Measurements from ENCODE around the gene ITFG2. TPM values are rescaled to one million over a fixed set of nuclear protein-coding genes. Genes with fewer than 3 reads are reported as not detected.
"Not testable (repeated sequence)": the region's sequence is repeated elsewhere in the genome, so short reads cannot be mapped to it uniquely, and the experiment has no call there.

Gene ITFG2
- total RNA-seq, 4 donors from 2014 or later: 40.6 to 87.9 (median 64.7) TPM

GRCh38 chr12:2858334-2858733, 45.9 kb downstream of the ITFG2 start:
- H3K36me3 ChIP-seq: no peaks in the 10 kb centered on the region
- DNase-seq: no peak
- H3K9me3 ChIP-seq: no peaks in the 10 kb centered on the region
- H3K27ac ChIP-seq: no peak overlapping the region
- no peak for TF ChIP-seq CTCF (IDR thresholded peaks at IDR 0.05)
- no peak for TF ChIP-seq POLR2A (IDR thresholded peaks at IDR 0.05)
- no peak overlapping the region for H3K4me3 ChIP-seq (replicated peaks in 1 of 3)
- peaks cover 0 to 11% of the 10 kb centered on the region in 2 donors for H3K4me1 ChIP-seq
- no peaks in the 10 kb centered on the region for H3K27me3 ChIP-seq
- 71 to 80% methylated on average over 2 of the region's 2 CpGs for WGBS, 2 donors
- intact Hi-C loops (cut with DNase I): no loop called here

- Histone ChIP-seq H3K4me1 (peaks cover 0 to 8% of the 10 kb centered on the region in 2 donors), H3K4me3 (replicated peaks in 1 of 3) (no peak overlapping the region), H3K27ac (no peak overlapping the region), H3K27me3 (no peaks in the 10 kb centered on the region), H3K36me3 (no peaks in the 10 kb centered on the region), H3K9me3 (no peaks in the 10 kb centered on the region)
- no peak for DNase-seq
- TF ChIP-seq CTCF (IDR thresholded peaks at IDR 0.05) (no peak), POLR2A (IDR thresholded peaks at IDR 0.05) (no peak)
- intact Hi-C loops (cut with DNase I): no loop called here
- WGBS, 2 donors: 86 to 90% methylated on average over 11 to 12 of the region's 12 CpGs
Measured at GRCh38 chr12:2858944-2859421, 46.5 kb downstream of the ITFG2 start.

GRCh38 chr12:2860170-2860569, 47.7 kb downstream of the ITFG2 start:
- intact Hi-C loops (cut with DNase I): no loop called here
- H3K36me3 ChIP-seq: no peaks in the 10 kb centered on the region
- no peaks in the 10 kb centered on the region for H3K9me3 ChIP-seq
- no peak for TF ChIP-seq CTCF (IDR thresholded peaks at IDR 0.05)
- no peak for TF ChIP-seq POLR2A (IDR thresholded peaks at IDR 0.05)
- DNase-seq: no peak
- no peak overlapping the region for H3K4me3 ChIP-seq (replicated peaks in 1 of 3)
- H3K27me3 ChIP-seq: no peaks in the 10 kb centered on the region
- H3K4me1 ChIP-seq: peaks cover 0 to 8% of the 10 kb centered on the region in 2 donors
- H3K27ac ChIP-seq: no peak overlapping the region

GRCh38 chr12:2862876-2863275, 50.4 kb downstream of the ITFG2 start:
- Histone ChIP-seq H3K27ac (no peak overlapping the region), H3K4me1 (no peaks in the 10 kb centered on the region), H3K36me3 (no peaks in the 10 kb centered on the region), H3K27me3 (no peaks in the 10 kb centered on the region), H3K4me3 (replicated peaks in 1 of 3) (no peak overlapping the region), H3K9me3 (no peaks in the 10 kb centered on the region)
- WGBS, 2 donors: 92 to 93% methylated on average over 7 of the region's 7 CpGs
- TF ChIP-seq POLR2A (IDR thresholded peaks at IDR 0.05) (no peak), CTCF (IDR thresholded peaks at IDR 0.05) (no peak)
- intact Hi-C loops (cut with DNase I): no loop called here
- DNase-seq: no peak

- H3K27ac ChIP-seq; H3K4me1 ChIP-seq; intact Hi-C loops (cut with DNase I); DNase-seq; H3K9me3 ChIP-seq; H3K36me3 ChIP-seq; H3K27me3 ChIP-seq; H3K4me3 ChIP-seq (replicated peaks in 1 of 3): not testable (repeated sequence)
- WGBS, 2 donors: 95 to 97% methylated on average over 7 of the region's 7 CpGs
Measured at GRCh38 chr12:2863402-2863801, 50.9 kb downstream of the ITFG2 start.

GRCh38 chr12:2864198-2864597, 51.7 kb downstream of the ITFG2 start:
- no peaks in the 10 kb centered on the region for H3K36me3 ChIP-seq
- H3K9me3 ChIP-seq: no peaks in the 10 kb centered on the region
- WGBS, 2 donors: 91 to 99% methylated on average over 7 to 9 of the region's 9 CpGs
- no peak for TF ChIP-seq CTCF (IDR thresholded peaks at IDR 0.05)
- no peak for TF ChIP-seq POLR2A (IDR thresholded peaks at IDR 0.05)
- DNase-seq: no peak
- no peaks in the 10 kb centered on the region for H3K27me3 ChIP-seq
- H3K4me3 ChIP-seq (replicated peaks in 1 of 3): no peak overlapping the region
- H3K27ac ChIP-seq: no peak overlapping the region
- intact Hi-C loops (cut with DNase I): no loop called here
- no peaks in the 10 kb centered on the region for H3K4me1 ChIP-seq

- H3K27ac ChIP-seq; DNase-seq; H3K36me3 ChIP-seq; H3K27me3 ChIP-seq; H3K9me3 ChIP-seq; H3K4me3 ChIP-seq (replicated peaks in 1 of 3); intact Hi-C loops (cut with DNase I); H3K4me1 ChIP-seq: not testable (repeated sequence)
- whole genome bisulfite sequencing, 2 donors: 93 to 97% methylated on average over 9 of the region's 9 CpGs
Measured at GRCh38 chr12:2868986-2869632, 56.6 kb downstream of the ITFG2 start.

All from thyroid gland (tissue), 4 donors.